Measurements from ENCODE around the gene SCGB2A2. TPM values are rescaled to one million over a fixed set of nuclear protein-coding genes. Genes with fewer than 3 reads are reported as not detected.

SCGB2A2 gene
- total and polyA plus RNA-seq, 4 donors: not detected

DNA sequence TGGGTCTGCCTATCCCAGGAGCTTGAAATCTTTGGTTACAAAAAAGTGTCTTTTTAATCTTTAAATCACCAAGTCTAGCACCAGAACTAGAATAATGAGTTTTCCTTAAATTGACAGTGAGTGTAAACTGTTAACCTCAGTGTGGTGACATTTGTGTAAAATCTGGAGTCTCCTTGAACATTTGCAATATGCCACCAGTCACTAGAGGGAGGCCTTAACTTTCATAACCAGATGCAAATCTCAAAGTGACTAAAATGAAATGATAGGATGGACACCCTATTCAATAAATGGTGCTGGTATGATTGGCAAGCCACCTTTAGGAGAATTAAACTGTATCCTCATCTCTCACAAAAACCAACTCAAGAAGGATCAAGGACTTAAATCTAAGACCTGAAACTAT is 36.2 kb upstream of the SCGB2A2 start:
- Histone ChIP-seq H3K27me3 (ENCODE audit: control insufficient read depth in 4 of 4, insufficient read depth in 4 of 4, low read length in 3 of 4) (peaks cover 0 to 7% (median 3%) of the 10 kb centered on the region in 4 donors), H3K36me3 (ENCODE audit: control insufficient read depth in 4 of 4, insufficient read depth in 3 of 4, low read depth in 1 of 4, low read length in 3 of 4) (no peaks in the 10 kb centered on the region), H3K9ac (ENCODE audit: low read depth in 1 of 2, low read length in 2 of 2) (no peak overlapping the region), H3K4me3 (ENCODE audit: low read depth in 1 of 3, low read length in 3 of 3) (no peak overlapping the region), H3K9me3 (ENCODE audit: control insufficient read depth in 4 of 4, low read length in 3 of 4) (no peaks in the 10 kb centered on the region), H3K27ac (ENCODE audit: low read depth in 1 of 2, low read length in 2 of 2) (no peak overlapping the region), H3K4me1 (ENCODE audit: control insufficient read depth in 4 of 4, insufficient read depth in 4 of 4, low read length in 3 of 4) (no peaks in the 10 kb centered on the region)
- DNase-seq (ENCODE audit: low spot score): no peak
- no peak for TF ChIP-seq FOXA1 (IDR thresholded peaks at IDR 0.05)
- TF ChIP-seq YY1 (IDR thresholded peaks at IDR 0.05): no peak
- no peak for TF ChIP-seq TAF1 (conservative IDR thresholded peaks at IDR 0.05)
- TF ChIP-seq RXRA (IDR thresholded peaks at IDR 0.05): no peak
- TF ChIP-seq ZBTB33 (IDR thresholded peaks at IDR 0.05): no peak
- no peak for TF ChIP-seq NR2F2 (IDR thresholded peaks at IDR 0.05)
- TF ChIP-seq JUND (IDR thresholded peaks at IDR 0.05): no peak
- no peak for TF ChIP-seq EGR1 (IDR thresholded peaks at IDR 0.05; ENCODE audit: low read depth in 2 of 2)
- no peak for TF ChIP-seq SP1 (IDR thresholded peaks at IDR 0.05)
- no peak for TF ChIP-seq FOXA2 (IDR thresholded peaks at IDR 0.05)
- TF ChIP-seq, protein P1, sequence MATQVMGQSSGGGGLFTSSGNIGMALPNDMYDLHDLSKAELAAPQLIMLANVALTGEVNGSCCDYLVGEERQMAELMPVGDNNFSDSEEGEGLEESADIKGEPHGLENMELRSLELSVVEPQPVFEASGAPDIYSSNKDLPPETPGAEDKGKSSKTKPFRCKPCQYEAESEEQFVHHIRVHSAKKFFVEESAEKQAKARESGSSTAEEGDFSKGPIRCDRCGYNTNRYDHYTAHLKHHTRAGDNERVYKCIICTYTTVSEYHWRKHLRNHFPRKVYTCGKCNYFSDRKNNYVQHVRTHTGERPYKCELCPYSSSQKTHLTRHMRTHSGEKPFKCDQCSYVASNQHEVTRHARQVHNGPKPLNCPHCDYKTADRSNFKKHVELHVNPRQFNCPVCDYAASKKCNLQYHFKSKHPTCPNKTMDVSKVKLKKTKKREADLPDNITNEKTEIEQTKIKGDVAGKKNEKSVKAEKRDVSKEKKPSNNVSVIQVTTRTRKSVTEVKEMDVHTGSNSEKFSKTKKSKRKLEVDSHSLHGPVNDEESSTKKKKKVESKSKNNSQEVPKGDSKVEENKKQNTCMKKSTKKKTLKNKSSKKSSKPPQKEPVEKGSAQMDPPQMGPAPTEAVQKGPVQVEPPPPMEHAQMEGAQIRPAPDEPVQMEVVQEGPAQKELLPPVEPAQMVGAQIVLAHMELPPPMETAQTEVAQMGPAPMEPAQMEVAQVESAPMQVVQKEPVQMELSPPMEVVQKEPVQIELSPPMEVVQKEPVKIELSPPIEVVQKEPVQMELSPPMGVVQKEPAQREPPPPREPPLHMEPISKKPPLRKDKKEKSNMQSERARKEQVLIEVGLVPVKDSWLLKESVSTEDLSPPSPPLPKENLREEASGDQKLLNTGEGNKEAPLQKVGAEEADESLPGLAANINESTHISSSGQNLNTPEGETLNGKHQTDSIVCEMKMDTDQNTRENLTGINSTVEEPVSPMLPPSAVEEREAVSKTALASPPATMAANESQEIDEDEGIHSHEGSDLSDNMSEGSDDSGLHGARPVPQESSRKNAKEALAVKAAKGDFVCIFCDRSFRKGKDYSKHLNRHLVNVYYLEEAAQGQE (IDR thresholded peaks at IDR 0.05): no peak
- no peak for TF ChIP-seq RAD21 (IDR thresholded peaks at IDR 0.05)

GRCh38 chr11:62236187-62236586 is 33.8 kb upstream of the SCGB2A2 start:
- Histone ChIP-seq H3K4me3 (ENCODE audit: low read depth in 1 of 3, low read length in 3 of 3) (no peak overlapping the region), H3K4me1 (ENCODE audit: control insufficient read depth in 4 of 4, insufficient read depth in 4 of 4, low read length in 3 of 4) (no peaks in the 10 kb centered on the region), H3K9ac (ENCODE audit: low read depth in 1 of 2, low read length in 2 of 2) (no peak overlapping the region), H3K27ac (ENCODE audit: low read depth in 1 of 2, low read length in 2 of 2) (no peak overlapping the region), H3K9me3 (ENCODE audit: control insufficient read depth in 4 of 4, low read length in 3 of 4) (no peaks in the 10 kb centered on the region), H3K27me3 (ENCODE audit: control insufficient read depth in 4 of 4, insufficient read depth in 4 of 4, low read length in 3 of 4) (peaks cover 0 to 7% (median 3%) of the 10 kb centered on the region in 4 donors), H3K36me3 (ENCODE audit: control insufficient read depth in 4 of 4, insufficient read depth in 3 of 4, low read depth in 1 of 4, low read length in 3 of 4) (no peaks in the 10 kb centered on the region)
- TF ChIP-seq TAF1 (conservative IDR thresholded peaks at IDR 0.05): no peak
- whole genome bisulfite sequencing: 62% methylated on average over 2 of the region's 2 CpGs
- DNase-seq (ENCODE audit: low spot score): no peak

DNA sequence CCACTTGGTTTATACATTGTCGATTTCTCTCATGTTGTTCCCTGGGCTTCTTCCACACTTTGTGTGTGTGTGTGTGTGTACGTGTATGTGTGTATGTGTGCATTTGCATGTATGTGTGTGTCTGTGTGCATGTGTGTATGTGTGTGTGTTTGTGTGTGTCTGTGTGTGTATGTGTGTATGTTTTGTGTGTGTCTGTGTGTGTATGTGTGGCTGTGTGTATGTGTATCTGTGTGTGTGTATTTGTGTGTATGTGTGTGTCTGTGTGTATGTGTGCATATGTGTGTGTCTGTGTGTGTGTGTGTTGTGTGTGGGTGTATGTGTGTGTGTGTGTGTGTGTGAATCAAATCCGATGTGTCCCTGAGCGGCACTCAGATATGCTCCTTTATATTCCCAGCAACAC is 32.5 kb upstream of the SCGB2A2 start:
- H3K27me3 ChIP-seq (ENCODE audit: control insufficient read depth in 4 of 4, insufficient read depth in 4 of 4, low read length in 3 of 4): peaks cover 0 to 7% (median 3%) of the 10 kb centered on the region in 4 donors
- H3K9ac ChIP-seq (ENCODE audit: low read depth in 1 of 2, low read length in 2 of 2): no peak overlapping the region
- no peak for DNase-seq (ENCODE audit: low spot score)
- H3K36me3 ChIP-seq (ENCODE audit: control insufficient read depth in 4 of 4, insufficient read depth in 3 of 4, low read depth in 1 of 4, low read length in 3 of 4): no peaks in the 10 kb centered on the region
- no peak overlapping the region for H3K4me3 ChIP-seq (ENCODE audit: low read depth in 1 of 3, low read length in 3 of 3)
- WGBS: 69% methylated on average over 4 of the region's 4 CpGs
- no peaks in the 10 kb centered on the region for H3K4me1 ChIP-seq (ENCODE audit: control insufficient read depth in 4 of 4, insufficient read depth in 4 of 4, low read length in 3 of 4)
- no peaks in the 10 kb centered on the region for H3K9me3 ChIP-seq (ENCODE audit: control insufficient read depth in 4 of 4, low read length in 3 of 4)
- H3K27ac ChIP-seq (ENCODE audit: low read depth in 1 of 2, low read length in 2 of 2): no peak overlapping the region
- TF ChIP-seq, protein P2, sequence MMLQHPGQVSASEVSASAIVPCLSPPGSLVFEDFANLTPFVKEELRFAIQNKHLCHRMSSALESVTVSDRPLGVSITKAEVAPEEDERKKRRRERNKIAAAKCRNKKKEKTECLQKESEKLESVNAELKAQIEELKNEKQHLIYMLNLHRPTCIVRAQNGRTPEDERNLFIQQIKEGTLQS (IDR thresholded peaks at IDR 0.05): no peak
- TF ChIP-seq NR2F2 (IDR thresholded peaks at IDR 0.05): no peak
- no peak for TF ChIP-seq MAX (IDR thresholded peaks at IDR 0.05)
- no peak for TF ChIP-seq RXRA (IDR thresholded peaks at IDR 0.05)
- TF ChIP-seq SP1 (IDR thresholded peaks at IDR 0.05): no peak

All from liver (tissue), 9 donors.